ENCODE data around the gene USP21.

Gene USP21

DNA sequence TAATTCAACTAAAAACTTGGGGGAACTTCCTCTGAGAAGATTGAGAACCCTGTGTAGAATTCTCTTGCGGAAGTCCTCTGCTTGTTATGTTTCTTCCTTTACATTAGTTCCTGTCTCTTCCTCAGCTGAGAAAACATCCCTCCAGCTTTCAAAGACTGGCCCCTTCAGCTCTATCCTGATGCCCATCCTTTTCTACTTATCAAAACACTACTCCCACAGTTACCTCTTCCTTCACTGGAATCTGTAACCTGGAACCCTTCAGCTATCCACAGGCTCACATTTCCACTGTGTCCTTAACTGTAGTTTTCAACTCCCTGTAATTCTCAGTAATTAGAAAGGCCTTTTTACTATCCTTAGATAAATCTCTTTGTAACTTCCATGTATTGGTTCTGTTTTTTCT lies 20.9 kb upstream of the USP21 start:
- no peak for DNase-seq

- DNase-seq: peak in 1 of 2 experiments; percentile 26
Measured at GRCh38 chr1:161139766-161140165, 19.5 kb upstream of the USP21 start.

- DNase-seq: no peak
Measured at GRCh38 chr1:161140755-161141400, 18.4 kb upstream of the USP21 start.

DNA sequence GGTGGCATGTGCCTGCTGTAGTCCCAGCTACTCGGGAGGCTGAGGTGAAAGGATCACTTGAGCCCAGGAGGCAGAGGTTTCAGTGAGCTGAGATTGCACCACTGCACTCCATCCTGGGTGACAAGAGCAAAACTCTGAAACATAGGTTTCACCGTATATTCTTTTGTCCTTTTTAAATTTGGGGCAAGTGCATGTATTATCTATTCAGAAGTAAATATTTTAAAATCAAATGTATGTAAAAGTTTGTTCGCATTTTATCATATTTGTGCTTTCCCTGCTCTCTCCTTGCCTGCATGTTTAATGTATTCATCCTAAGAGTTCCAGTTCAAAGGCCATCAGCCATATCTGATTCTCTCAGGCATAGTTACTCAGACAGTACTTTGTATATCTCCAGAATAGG lies 13.5 kb upstream of the USP21 start:
- no peak for DNase-seq

DNA sequence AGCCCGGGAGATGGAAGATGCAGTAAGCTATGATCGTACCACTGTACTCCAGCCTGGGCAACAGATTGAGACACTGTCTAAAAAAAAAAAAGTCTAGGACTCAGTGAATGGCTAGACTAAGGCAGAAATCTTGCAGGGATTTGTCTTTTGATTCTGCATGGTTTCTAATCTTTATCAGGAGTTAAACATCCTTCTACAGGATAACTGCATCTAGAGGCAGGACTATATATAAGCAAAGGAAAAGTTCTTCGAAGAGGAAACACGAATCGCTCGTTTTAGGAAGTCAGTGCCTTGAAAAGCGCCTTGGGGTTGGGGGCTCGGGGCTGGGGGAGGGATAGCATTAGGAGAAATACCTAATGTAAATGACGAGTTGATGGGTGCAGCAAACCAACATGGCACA lies 6.1 kb upstream of the USP21 start:
- DNase-seq: no peak

GRCh38 chr1:161153682-161154337 lies 5.5 kb upstream of the USP21 start, which contains the start of gene UFC1:
Gene UFC1 (plus strand): TSS chr1:161153978. CDS start chr1:161153998, 20 bp downstream.
- peak; percentile 76 to 89 for DNase-seq

GRCh38 chr1:161157867-161158266 lies 1.4 kb upstream of the USP21 start:
- no peak for DNase-seq

- no peak for DNase-seq
Measured at GRCh38 chr1:161158316-161159010, 837 bp upstream of the USP21 start.

GRCh38 chr1:161159913-161160243 lies 578 bp downstream of the USP21 start:
- DNase-seq: no peak

DNA sequence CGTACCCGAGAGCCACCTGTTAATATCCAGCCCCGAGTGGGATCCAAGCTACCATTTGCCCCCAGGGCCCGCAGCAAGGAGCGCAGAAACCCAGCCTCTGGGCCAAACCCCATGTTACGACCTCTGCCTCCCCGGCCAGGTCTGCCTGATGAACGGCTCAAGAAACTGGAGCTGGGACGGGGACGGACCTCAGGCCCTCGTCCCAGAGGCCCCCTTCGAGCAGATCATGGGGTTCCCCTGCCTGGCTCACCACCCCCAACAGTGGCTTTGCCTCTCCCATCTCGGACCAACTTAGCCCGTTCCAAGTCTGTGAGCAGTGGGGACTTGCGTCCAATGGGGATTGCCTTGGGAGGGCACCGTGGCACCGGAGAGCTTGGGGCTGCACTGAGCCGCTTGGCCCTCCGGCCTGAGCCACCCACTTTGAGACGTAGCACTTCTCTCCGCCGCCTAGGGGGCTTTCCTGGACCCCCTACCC lies 1.4 kb downstream of the USP21 start:
- DNase-seq: no peak

- DNase-seq: no peak
Measured at GRCh38 chr1:161161652-161162051, 2.4 kb downstream of the USP21 start.

DNA sequence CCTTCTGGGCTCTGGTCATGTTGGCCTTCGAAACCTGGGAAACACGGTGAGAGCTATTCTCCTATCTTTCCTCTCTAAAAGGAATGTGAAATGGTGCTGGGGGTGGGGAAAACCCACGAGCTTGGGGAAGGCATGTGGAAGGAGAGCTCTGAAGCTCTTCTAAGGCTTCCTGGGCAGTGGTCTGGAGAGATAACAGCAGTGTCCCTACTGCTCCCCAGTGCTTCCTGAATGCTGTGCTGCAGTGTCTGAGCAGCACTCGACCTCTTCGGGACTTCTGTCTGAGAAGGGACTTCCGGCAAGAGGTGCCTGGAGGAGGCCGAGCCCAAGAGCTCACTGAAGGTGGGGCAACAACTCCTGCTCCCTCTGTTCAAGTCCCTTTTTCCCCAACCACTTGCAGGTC lies 2.8 kb downstream of the USP21 start:
- no peak for DNase-seq

DNA sequence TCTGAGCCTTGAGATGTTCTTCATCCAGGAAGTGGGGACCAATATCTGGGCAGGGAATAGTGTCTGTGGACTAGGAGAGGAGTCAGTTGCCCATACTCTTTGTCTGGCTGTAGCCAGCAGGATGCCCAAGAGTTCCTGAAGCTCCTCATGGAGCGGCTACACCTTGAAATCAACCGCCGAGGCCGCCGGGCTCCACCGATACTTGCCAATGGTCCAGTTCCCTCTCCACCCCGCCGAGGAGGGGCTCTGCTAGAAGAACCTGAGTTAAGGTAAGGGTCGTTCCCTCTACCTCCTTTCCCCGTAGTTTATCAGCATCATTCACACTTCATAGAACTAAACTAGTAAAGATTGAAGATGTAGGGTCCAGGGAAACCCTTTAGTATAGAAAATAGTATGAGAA lies 3.5 kb downstream of the USP21 start:
- DNase-seq: no peak

- no peak for DNase-seq
Measured at GRCh38 chr1:161163793-161164192, 4.5 kb downstream of the USP21 start.

DNA sequence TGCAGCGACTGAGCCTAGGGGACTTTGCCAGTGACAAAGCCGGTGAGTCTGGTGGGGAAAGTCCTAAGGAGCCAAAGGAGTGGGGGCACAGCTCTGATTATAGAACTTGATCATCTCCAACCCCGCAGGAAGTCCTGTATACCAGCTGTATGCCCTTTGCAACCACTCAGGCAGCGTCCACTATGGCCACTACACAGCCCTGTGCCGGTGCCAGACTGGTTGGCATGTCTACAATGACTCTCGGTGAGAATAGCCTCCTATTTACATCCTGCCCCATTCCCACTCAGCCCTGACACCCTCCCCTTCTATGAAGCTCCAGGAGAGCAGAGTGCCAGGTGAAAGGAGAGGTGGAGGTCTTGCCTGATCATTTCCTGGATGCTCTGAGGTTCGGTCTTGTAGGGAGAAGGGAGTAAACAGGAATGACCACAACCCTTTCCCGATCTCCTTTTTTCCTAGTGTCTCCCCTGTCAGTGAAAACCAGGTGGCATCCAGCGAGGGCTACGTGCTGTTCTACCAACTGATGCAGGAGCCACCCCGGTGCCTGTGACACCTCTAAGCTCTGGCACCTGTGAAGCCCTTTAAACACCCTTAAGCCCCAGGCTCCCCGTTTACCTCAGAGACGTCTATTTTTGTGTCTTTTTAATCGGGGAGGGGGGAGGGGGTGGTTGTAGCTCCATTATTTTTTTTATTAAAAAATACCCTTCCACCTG lies 5.8 kb downstream of the USP21 start:
- DNase-seq: no peak

- DNase-seq: peak; percentile 97
Measured at GRCh38 chr1:161165742-161166668, 6.7 kb downstream of the USP21 start, which contains the start of gene PPOX. Gene PPOX (plus strand): TSS chr1:161166426. CDS start chr1:161166848, 422 bp downstream.

GRCh38 chr1:161166669-161167548 lies 7.6 kb downstream of the USP21 start:
- DNase-seq: no peak

- DNase-seq: no peak
Measured at GRCh38 chr1:161168906-161169305, 9.6 kb downstream of the USP21 start.

GRCh38 chr1:161171191-161171590 lies 11.9 kb downstream of the USP21 start:
- no peak for DNase-seq

DNA sequence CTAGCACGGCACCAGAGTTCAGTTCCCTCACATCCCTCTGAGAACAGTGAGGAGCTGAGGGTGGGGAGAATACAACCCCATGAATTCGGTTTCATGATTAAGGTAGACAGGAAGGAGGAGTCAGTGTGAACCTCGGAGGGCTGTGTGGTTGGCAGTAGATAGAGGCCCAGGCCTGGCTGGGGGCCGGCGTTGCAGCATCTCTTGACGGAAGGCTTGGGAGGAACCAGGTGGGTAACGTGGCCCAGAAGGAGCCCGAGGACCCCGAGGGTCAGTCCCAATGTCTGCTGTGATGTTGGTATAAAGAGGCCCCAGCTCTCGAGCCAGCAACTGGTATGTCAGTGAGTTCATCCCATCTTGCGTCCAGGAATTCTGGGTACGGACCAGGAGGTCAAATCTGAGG lies 12.4 kb downstream of the USP21 start:
- DNase-seq: no peak

DNA sequence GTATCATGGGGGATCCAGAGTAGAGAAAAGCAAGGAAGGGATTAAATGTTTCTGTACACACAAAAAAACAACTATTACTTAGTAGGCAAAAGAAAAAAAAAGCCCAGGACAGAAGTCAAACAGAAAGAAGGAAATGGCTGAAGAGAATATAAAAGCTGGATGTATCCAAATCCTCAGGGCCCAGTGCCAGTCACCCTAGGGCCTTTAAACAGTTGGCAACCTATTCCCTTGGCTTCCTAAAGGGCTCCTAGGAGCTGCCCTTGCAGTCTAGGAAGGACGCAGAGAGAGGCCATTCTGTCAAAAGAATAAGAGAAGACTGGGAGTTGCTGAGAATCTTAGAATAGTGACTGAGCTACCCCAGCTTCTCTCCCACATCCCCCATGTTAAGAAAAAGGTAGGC lies 13.0 kb downstream of the USP21 start:
- no peak for DNase-seq

Measured in NCI-H446 (cell line).